ENCODE measurements around the gene ASB3.

DNA sequence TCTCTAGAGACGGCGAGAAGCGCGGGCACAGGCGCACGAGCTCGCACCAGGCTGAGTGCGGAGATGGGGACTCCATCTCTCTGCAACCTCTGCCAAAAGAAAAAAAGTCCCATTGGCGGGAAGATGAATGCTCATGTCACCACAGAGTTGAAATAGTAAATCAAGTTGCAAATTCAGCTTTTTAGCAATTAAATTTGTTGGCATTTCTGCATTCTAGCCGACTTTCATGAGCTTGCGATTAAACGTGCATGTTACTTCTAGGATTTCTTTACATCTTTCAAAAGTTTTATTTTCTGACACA lies 18.6 kb downstream of the ASB3 start:
- TF ChIP-seq POLR2AphosphoS5 (IDR thresholded peaks at IDR 0.05; ENCODE audit: low read depth, low read length) (no peak), TAF1 (IDR thresholded peaks at IDR 0.05; ENCODE audit: borderline replicate concordance, insufficient read depth, low read length) (no peak), SIN3A (IDR thresholded peaks at IDR 0.05; ENCODE audit: borderline replicate concordance, insufficient read depth, low read length) (no peak)
- TF ChIP-seq, protein P1, sequence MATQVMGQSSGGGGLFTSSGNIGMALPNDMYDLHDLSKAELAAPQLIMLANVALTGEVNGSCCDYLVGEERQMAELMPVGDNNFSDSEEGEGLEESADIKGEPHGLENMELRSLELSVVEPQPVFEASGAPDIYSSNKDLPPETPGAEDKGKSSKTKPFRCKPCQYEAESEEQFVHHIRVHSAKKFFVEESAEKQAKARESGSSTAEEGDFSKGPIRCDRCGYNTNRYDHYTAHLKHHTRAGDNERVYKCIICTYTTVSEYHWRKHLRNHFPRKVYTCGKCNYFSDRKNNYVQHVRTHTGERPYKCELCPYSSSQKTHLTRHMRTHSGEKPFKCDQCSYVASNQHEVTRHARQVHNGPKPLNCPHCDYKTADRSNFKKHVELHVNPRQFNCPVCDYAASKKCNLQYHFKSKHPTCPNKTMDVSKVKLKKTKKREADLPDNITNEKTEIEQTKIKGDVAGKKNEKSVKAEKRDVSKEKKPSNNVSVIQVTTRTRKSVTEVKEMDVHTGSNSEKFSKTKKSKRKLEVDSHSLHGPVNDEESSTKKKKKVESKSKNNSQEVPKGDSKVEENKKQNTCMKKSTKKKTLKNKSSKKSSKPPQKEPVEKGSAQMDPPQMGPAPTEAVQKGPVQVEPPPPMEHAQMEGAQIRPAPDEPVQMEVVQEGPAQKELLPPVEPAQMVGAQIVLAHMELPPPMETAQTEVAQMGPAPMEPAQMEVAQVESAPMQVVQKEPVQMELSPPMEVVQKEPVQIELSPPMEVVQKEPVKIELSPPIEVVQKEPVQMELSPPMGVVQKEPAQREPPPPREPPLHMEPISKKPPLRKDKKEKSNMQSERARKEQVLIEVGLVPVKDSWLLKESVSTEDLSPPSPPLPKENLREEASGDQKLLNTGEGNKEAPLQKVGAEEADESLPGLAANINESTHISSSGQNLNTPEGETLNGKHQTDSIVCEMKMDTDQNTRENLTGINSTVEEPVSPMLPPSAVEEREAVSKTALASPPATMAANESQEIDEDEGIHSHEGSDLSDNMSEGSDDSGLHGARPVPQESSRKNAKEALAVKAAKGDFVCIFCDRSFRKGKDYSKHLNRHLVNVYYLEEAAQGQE (IDR thresholded peaks at IDR 0.05; ENCODE audit: insufficient read depth in 1 of 2, low read depth in 2 of 2, low read length in 2 of 2): no peak

Data from PFSK-1 (cell line).